ENCODE data around the gene IRAK1.

GRCh38 chrX:153963546-153963945 lies 56.2 kb downstream of the IRAK1 start:
- TF ChIP-seq CTCF (IDR thresholded peaks at IDR 0.05; ENCODE audit: borderline replicate concordance, extremely low read depth, low read length, poor library complexity, severe bottlenecking) = no peak
- no peak for TF ChIP-seq EZH2 (IDR thresholded peaks at IDR 0.05; ENCODE audit: borderline replicate concordance, low read depth, low read length, severe bottlenecking)

Data from DND-41 (cell line).